ENCODE data around the gene KCNIP4.

Gene KCNIP4

GRCh38 chr4:20984576-20984836, 964.1 kb downstream of the KCNIP4 start:
- FAIRE-seq, result no peak
- no peak for DNase-seq (ENCODE audit: low spot score)

GRCh38 chr4:20983763-20984575, 964.6 kb downstream of the KCNIP4 start:
- no peak for DNase-seq (ENCODE audit: low spot score)
- FAIRE-seq, result no peak

GRCh38 chr4:20982544-20982943, 966.0 kb downstream of the KCNIP4 start:
- no peak for DNase-seq (ENCODE audit: low spot score)
- no peak for FAIRE-seq

- FAIRE-seq (no peak), DNase-seq (ENCODE audit: low spot score) (no peak)
Observed at GRCh38 chr4:20960291-20960690, 988.3 kb downstream of the KCNIP4 start.

- FAIRE-seq (no peak), DNase-seq (ENCODE audit: low spot score) (no peak)
Observed at GRCh38 chr4:20954541-20954940, 994.0 kb downstream of the KCNIP4 start.

GRCh38 chr4:20944961-20945360, 1003.6 kb downstream of the KCNIP4 start:
- DNase-seq (ENCODE audit: low spot score) (no peak), FAIRE-seq (no peak)

- FAIRE-seq, result no peak
- DNase-seq (ENCODE audit: low spot score), result no peak
Observed at GRCh38 chr4:20944451-20944850, 1004.1 kb downstream of the KCNIP4 start.

- DNase-seq (ENCODE audit: low spot score), result no peak
- FAIRE-seq, result no peak
Observed at GRCh38 chr4:20938204-20938603, 1010.4 kb downstream of the KCNIP4 start.

GRCh38 chr4:20926529-20926928, 1022.0 kb downstream of the KCNIP4 start:
- FAIRE-seq (no peak), DNase-seq (ENCODE audit: low spot score) (no peak)

- DNase-seq (ENCODE audit: low spot score), result no peak
- FAIRE-seq, result no peak
Observed at GRCh38 chr4:20925176-20925575, 1023.4 kb downstream of the KCNIP4 start.

- FAIRE-seq, result no peak
- no peak for DNase-seq (ENCODE audit: low spot score)
Observed at GRCh38 chr4:20922962-20923361, 1025.6 kb downstream of the KCNIP4 start.

GRCh38 chr4:20916106-20916505, 1032.5 kb downstream of the KCNIP4 start:
- FAIRE-seq (no peak), DNase-seq (ENCODE audit: low spot score) (no peak)

- FAIRE-seq (no peak), DNase-seq (ENCODE audit: low spot score) (no peak)
Observed at GRCh38 chr4:20904966-20905365, 1043.6 kb downstream of the KCNIP4 start.

- FAIRE-seq, result no peak
- no peak for DNase-seq (ENCODE audit: low spot score)
Observed at GRCh38 chr4:20901851-20902250, 1046.7 kb downstream of the KCNIP4 start.

GRCh38 chr4:20899591-20899990, 1049.0 kb downstream of the KCNIP4 start:
- FAIRE-seq, result no peak

GRCh38 chr4:20895988-20896387, 1052.6 kb downstream of the KCNIP4 start:
- DNase-seq (ENCODE audit: low spot score) (no peak), FAIRE-seq (no peak)

More at GRCh38 chr4:20899591-20899990, 1049.0 kb downstream of the KCNIP4 start:
- DNase-seq (ENCODE audit: low spot score), result no peak

GRCh38 chr4:20895208-20895607, 1053.4 kb downstream of the KCNIP4 start:
- no peak for FAIRE-seq
- no peak for DNase-seq (ENCODE audit: low spot score)

- no peak for FAIRE-seq
- peak; percentile 21 for DNase-seq (ENCODE audit: low spot score)
Observed at GRCh38 chr4:20890761-20891160, 1057.8 kb downstream of the KCNIP4 start.

- no peak for DNase-seq (ENCODE audit: low spot score)
Observed at GRCh38 chr4:20889901-20890300, 1058.7 kb downstream of the KCNIP4 start.

GRCh38 chr4:20883677-20884076, 1064.9 kb downstream of the KCNIP4 start:
- no peak for FAIRE-seq
- no peak for DNase-seq (ENCODE audit: low spot score)

More at GRCh38 chr4:20889901-20890300, 1058.7 kb downstream of the KCNIP4 start:
- no peak for FAIRE-seq

- FAIRE-seq, result peak; percentile 52
- DNase-seq (ENCODE audit: low spot score), result peak; percentile 71
Observed at GRCh38 chr4:20883231-20883630, 1065.3 kb downstream of the KCNIP4 start.

- DNase-seq (ENCODE audit: low spot score) (no peak), FAIRE-seq (no peak)
Observed at GRCh38 chr4:20882500-20882899, 1066.1 kb downstream of the KCNIP4 start.

GRCh38 chr4:20881658-20882057, 1066.9 kb downstream of the KCNIP4 start:
- FAIRE-seq, result no peak
- no peak for DNase-seq (ENCODE audit: low spot score)

GRCh38 chr4:20878806-20879205, 1069.8 kb downstream of the KCNIP4 start:
- no peak for FAIRE-seq

More at GRCh38 chr4:20878806-20879205, 1069.8 kb downstream of the KCNIP4 start:
- DNase-seq (ENCODE audit: low spot score), result no peak
